BE2C (cell line): ENCODE data around the gene RSU1.

Experiments
- DNase-seq: peaks from one replicate; pipeline ENCODE4 v3.0.0-alpha.2; 2020
- H3K27me3 ChIP-seq: fragments of 250-450 bp; sonication (Bioruptor Pico); 2 replicates; pipeline ENCODE4 v1.5.1; 2020; ENCODE audit warnings: mild to moderate bottlenecking
- H3K36me3 ChIP-seq: fragments of 250-450 bp; sonication (Bioruptor Pico); 2 replicates; pipeline ENCODE4 v1.5.1; 2020; ENCODE audit warnings: mild to moderate bottlenecking
- H3K4me1 ChIP-seq: fragments of 250-450 bp; sonication (Bioruptor Pico); 2 replicates; pipeline ENCODE4 v1.5.1; 2020
- H3K4me3 ChIP-seq: 2 replicates; pipeline ENCODE4 v1.5.1; 2011; ENCODE audit warnings: low read depth, low read length
- H3K9me3 ChIP-seq: fragments of 250-450 bp; sonication (Bioruptor Pico); 2 replicates; pipeline ENCODE4 v1.5.1; 2020
- TF ChIP-seq, protein P1 (sequence below): IDR thresholded peaks from 2 replicates; pipeline ENCODE4 v1.5.1; 2012; ENCODE audit warnings: mild to moderate bottlenecking, low read depth, low read length

Gene RSU1

DNA sequence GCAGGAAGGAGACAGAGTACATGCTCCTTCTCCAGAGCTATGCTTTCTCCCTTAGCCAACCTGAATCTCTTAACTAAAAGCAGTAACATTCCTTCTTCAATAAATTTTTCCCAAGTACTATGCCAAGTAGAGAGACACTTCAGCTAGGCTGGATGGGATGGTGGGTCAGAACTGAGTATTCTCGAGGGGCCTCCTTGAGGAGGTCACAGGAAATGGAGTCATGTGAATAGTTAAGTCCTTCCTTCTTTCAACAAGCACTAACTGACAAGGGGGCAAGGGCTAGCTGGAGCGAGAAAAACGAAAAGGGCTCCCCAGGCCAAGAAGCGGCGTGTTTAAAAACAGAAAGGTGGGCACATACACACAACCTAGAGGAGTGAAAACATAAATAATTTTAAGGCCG lies 5.5 kb downstream of the RSU1 start:
- Histone ChIP-seq H3K9me3 (no peaks in the 10 kb centered on the region), H3K4me3 (no peak overlapping the region), H3K36me3 (no peaks in the 10 kb centered on the region), H3K27me3 (no peaks in the 10 kb centered on the region), H3K4me1 (no peaks in the 10 kb centered on the region)
- no peak for DNase-seq
- TF ChIP-seq, protein P1, sequence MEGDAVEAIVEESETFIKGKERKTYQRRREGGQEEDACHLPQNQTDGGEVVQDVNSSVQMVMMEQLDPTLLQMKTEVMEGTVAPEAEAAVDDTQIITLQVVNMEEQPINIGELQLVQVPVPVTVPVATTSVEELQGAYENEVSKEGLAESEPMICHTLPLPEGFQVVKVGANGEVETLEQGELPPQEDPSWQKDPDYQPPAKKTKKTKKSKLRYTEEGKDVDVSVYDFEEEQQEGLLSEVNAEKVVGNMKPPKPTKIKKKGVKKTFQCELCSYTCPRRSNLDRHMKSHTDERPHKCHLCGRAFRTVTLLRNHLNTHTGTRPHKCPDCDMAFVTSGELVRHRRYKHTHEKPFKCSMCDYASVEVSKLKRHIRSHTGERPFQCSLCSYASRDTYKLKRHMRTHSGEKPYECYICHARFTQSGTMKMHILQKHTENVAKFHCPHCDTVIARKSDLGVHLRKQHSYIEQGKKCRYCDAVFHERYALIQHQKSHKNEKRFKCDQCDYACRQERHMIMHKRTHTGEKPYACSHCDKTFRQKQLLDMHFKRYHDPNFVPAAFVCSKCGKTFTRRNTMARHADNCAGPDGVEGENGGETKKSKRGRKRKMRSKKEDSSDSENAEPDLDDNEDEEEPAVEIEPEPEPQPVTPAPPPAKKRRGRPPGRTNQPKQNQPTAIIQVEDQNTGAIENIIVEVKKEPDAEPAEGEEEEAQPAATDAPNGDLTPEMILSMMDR: no peak

DNA sequence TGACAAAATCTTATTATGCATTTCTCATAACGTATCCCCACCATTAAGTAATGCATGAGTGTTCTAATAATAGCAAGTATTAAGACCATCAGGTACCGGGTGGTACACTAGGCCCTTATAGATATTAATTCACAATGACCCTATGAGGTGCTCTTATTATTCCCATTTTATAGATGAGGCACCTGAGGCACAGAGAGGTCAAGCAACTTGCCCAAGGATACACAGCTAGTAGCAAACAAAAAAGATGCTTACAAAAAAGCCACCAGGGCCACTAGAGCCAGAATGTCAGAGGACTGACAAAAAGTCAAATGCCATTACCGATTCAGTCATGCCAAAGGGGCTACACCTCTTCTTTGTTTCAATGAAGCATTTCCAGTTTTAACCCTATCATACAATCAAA lies 5.9 kb downstream of the RSU1 start:
- no peaks in the 10 kb centered on the region for H3K27me3 ChIP-seq
- no peak for DNase-seq
- no peak overlapping the region for H3K4me3 ChIP-seq
- no peaks in the 10 kb centered on the region for H3K36me3 ChIP-seq
- no peaks in the 10 kb centered on the region for H3K9me3 ChIP-seq
- no peaks in the 10 kb centered on the region for H3K4me1 ChIP-seq
- TF ChIP-seq, protein P1: no peak

DNA sequence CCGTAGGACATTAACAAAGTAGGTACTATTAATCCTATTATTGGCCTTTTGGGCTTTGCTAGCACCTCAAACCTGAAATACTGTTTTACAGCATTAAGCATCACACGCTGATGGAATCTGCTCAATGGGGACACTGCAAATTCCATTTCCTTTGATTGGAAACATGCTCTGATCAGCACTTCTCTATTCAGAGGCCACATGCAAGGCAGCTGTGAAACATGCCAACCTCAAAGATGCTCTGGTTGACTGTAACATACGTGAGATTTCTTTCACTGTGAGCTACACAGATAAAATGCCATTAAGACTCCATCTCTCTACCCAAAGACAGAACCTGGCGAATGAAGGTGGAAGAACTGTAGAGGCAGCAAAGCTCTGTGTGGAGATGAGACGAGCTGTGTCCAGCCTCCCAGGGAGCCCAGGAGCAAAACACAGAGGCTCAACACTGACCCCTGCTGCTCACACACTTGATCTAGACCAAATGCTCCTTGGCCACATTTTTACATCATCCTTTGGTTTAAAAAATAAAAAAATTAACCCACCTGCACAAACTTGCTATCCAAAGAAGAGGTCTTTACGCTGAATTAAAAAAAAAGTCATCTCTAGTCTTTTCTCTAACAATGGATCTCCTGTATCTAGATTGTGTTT lies 8.0 kb downstream of the RSU1 start:
- no peak overlapping the region for H3K4me3 ChIP-seq
- H3K27me3 ChIP-seq: no peaks in the 10 kb centered on the region
- no peaks in the 10 kb centered on the region for H3K36me3 ChIP-seq
- peak; percentile 66 for DNase-seq
- H3K4me1 ChIP-seq: no peaks in the 10 kb centered on the region; the same call in 1 of the 2 replicates
- no peaks in the 10 kb centered on the region for H3K9me3 ChIP-seq
- TF ChIP-seq, protein P1: peak; percentile 76

DNA sequence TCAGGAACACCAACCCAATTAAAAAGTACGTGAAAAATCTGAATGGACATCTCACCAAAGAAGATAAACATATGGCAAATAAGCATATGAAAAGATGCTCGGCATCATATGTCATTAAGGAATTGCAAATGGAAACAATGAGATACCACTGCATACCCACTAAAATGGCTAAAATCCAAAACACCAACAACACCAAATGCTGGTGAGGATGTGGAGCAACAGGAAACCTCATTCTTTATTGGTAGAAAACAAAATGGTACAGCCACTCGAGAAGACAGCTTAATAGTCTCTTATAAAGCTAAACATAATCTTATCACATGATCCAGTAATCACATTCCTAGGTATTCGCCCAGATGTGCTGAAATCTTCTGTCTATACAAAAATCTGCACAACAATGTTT lies 13.1 kb downstream of the RSU1 start:
- no peak overlapping the region for H3K4me3 ChIP-seq
- no peaks in the 10 kb centered on the region for H3K27me3 ChIP-seq
- TF ChIP-seq, protein P1: no peak
- DNase-seq: no peak
- H3K9me3 ChIP-seq: no peaks in the 10 kb centered on the region
- H3K36me3 ChIP-seq: no peaks in the 10 kb centered on the region
- no peaks in the 10 kb centered on the region; the same call in 1 of the 2 replicates for H3K4me1 ChIP-seq

DNA sequence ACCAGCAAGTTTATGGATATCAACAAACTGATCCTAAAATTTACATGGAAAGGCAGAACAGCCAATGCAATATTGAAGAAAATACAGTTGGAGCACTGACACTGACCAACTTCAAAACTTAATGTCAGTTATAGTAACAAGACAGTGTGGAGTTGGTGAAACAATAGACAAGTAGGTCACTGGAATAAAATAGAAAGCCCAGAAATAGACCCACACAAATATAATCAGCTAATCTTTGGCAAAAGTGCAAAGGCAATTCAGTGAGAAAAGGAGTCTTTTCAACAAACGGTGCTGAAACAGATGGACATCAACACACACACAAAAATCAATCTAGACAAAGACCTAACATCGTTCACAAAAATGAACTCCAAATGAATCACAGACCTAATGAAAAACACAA lies 13.8 kb downstream of the RSU1 start:
- H3K4me1 ChIP-seq: no peaks in the 10 kb centered on the region; the same call in 1 of the 2 replicates
- H3K27me3 ChIP-seq: no peaks in the 10 kb centered on the region
- DNase-seq: no peak
- no peaks in the 10 kb centered on the region for H3K9me3 ChIP-seq
- H3K4me3 ChIP-seq: no peak overlapping the region
- H3K36me3 ChIP-seq: no peaks in the 10 kb centered on the region
- TF ChIP-seq, protein P1: no peak

DNA sequence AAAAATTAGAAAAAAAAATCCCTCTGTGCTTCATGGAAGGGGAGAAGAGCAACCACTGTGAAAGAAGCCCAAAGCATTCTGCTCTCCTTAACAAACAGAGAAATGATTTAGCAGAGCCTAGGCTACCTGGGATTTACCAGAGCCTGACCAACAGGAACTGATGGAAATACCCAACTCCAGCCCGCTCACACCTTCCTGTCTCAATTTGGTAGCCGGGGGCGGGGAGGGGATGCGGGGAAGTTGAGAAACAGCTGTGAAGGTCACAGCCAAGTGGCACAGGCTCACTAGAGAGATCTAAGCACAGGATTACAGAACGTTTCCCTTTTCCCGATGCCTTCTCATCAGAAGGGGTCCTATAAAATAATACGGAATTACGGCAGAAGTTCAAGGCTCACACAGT lies 17.6 kb downstream of the RSU1 start:
- no peak for DNase-seq
- Histone ChIP-seq H3K4me1 (no peaks in the 10 kb centered on the region), H3K9me3 (no peaks in the 10 kb centered on the region), H3K4me3 (no peak overlapping the region), H3K27me3 (no peaks in the 10 kb centered on the region), H3K36me3 (no peaks in the 10 kb centered on the region)
- TF ChIP-seq, protein P1: no peak
